Effector memory CD4-positive, alpha-beta T cell (primary cell): ENCODE measurements around the gene PCGF2.

Source experiments
- DNase-seq, 3 donors: peaks; one replicate each; pipeline ENCODE4 v3.0.0-alpha.2; 2020
- H3K27ac ChIP-seq: 2 replicates; pipeline ENCODE4 v1.7.0; 2013; ENCODE audit warnings: mild to moderate bottlenecking, low read length, moderate library complexity; ENCODE audit not compliant: insufficient read depth, poor library complexity, severe bottlenecking
- H3K27me3 ChIP-seq: replicated peaks from 2 replicates; pipeline ENCODE4 v1.7.0; 2013; ENCODE audit warnings: mild to moderate bottlenecking, low read length; ENCODE audit not compliant: insufficient read depth, control insufficient read depth, poor library complexity, severe bottlenecking
- H3K36me3 ChIP-seq: 2 replicates; pipeline ENCODE4 v1.7.0; 2013; ENCODE audit warnings: mild to moderate bottlenecking, low read length, moderate library complexity; ENCODE audit not compliant: control insufficient read depth, insufficient read depth
- H3K4me1 ChIP-seq: 2 replicates; pipeline ENCODE4 v1.7.0; 2013; ENCODE audit warnings: low read length, mild to moderate bottlenecking; ENCODE audit not compliant: control insufficient read depth, insufficient read depth, poor library complexity, severe bottlenecking
- H3K4me3 ChIP-seq: 2 replicates; pipeline ENCODE4 v1.7.0; 2013; ENCODE audit warnings: low read length, low read depth, mild to moderate bottlenecking; ENCODE audit not compliant: insufficient read depth, poor library complexity, severe bottlenecking
- H3K9me3 ChIP-seq: 2 replicates; pipeline ENCODE4 v1.7.0; 2013; ENCODE audit warnings: mild to moderate bottlenecking, low read length, moderate library complexity; ENCODE audit not compliant: control insufficient read depth

The PCGF2 gene

GRCh38 chr17:38745545-38745944 is 2.6 kb downstream of the PCGF2 start:
- H3K36me3 ChIP-seq, result no peaks in the 10 kb centered on the region
- H3K9me3 ChIP-seq, result no peaks in the 10 kb centered on the region
- H3K4me1 ChIP-seq, result peaks cover 35% of the 10 kb centered on the region
- DNase-seq, result no peak
- H3K27ac ChIP-seq, result no peak overlapping the region
- H3K27me3 ChIP-seq, result peaks cover 34% of the 10 kb centered on the region
- H3K4me3 ChIP-seq, result no peak overlapping the region

- no peak for DNase-seq
- Histone ChIP-seq H3K27me3 (peaks cover 16% of the 10 kb centered on the region), H3K36me3 (no peaks in the 10 kb centered on the region), H3K9me3 (no peaks in the 10 kb centered on the region), H3K27ac (no peak overlapping the region), H3K4me3 (no peak overlapping the region), H3K4me1 (peaks cover 16% of the 10 kb centered on the region)
These were observed 4.5 kb downstream of the PCGF2 start for GRCh38 chr17:38743556-38744171.

GRCh38 chr17:38742411-38743308 is 5.5 kb downstream of the PCGF2 start:
- Histone ChIP-seq H3K27me3 (peaks cover 10% of the 10 kb centered on the region), H3K4me1 (peaks cover 8% of the 10 kb centered on the region), H3K4me3 (no peak overlapping the region)

GRCh38 chr17:38741921-38742410 is 6.2 kb downstream of the PCGF2 start:
- no peaks in the 10 kb centered on the region for H3K9me3 ChIP-seq
- no peaks in the 10 kb centered on the region for H3K36me3 ChIP-seq
- no peak overlapping the region for H3K4me3 ChIP-seq
- no peak overlapping the region for H3K27ac ChIP-seq
- peaks cover 1% of the 10 kb centered on the region for H3K4me1 ChIP-seq
- no peak for DNase-seq
- peaks cover 3% of the 10 kb centered on the region for H3K27me3 ChIP-seq

More at GRCh38 chr17:38742411-38743308, 5.5 kb downstream of the PCGF2 start:
- Histone ChIP-seq H3K27ac (no peak overlapping the region), H3K9me3 (no peaks in the 10 kb centered on the region), H3K36me3 (no peaks in the 10 kb centered on the region)
- DNase-seq, result no peak

GRCh38 chr17:38741461-38741860 is 6.7 kb downstream of the PCGF2 start:
- H3K36me3 ChIP-seq, result no peaks in the 10 kb centered on the region
- H3K27me3 ChIP-seq, result no peaks in the 10 kb centered on the region

GRCh38 chr17:38740806-38741205 is 7.3 kb downstream of the PCGF2 start:
- H3K27me3 ChIP-seq, result no peaks in the 10 kb centered on the region
- H3K9me3 ChIP-seq, result no peaks in the 10 kb centered on the region
- no peak overlapping the region for H3K4me3 ChIP-seq
- no peak for DNase-seq
- H3K27ac ChIP-seq, result no peak overlapping the region
- no peaks in the 10 kb centered on the region for H3K4me1 ChIP-seq
- H3K36me3 ChIP-seq, result no peaks in the 10 kb centered on the region

More at GRCh38 chr17:38741461-38741860, 6.7 kb downstream of the PCGF2 start:
- DNase-seq, result no peak
- Histone ChIP-seq H3K4me3 (no peak overlapping the region), H3K9me3 (no peaks in the 10 kb centered on the region), H3K4me1 (no peaks in the 10 kb centered on the region), H3K27ac (no peak overlapping the region)

GRCh38 chr17:38740044-38740443 is 8.1 kb downstream of the PCGF2 start:
- no peak overlapping the region for H3K27ac ChIP-seq
- no peak overlapping the region for H3K4me3 ChIP-seq
- no peaks in the 10 kb centered on the region for H3K36me3 ChIP-seq
- no peaks in the 10 kb centered on the region for H3K27me3 ChIP-seq
- peaks cover 4% of the 10 kb centered on the region for H3K4me1 ChIP-seq
- DNase-seq, result no peak
- no peaks in the 10 kb centered on the region for H3K9me3 ChIP-seq

- H3K27ac ChIP-seq, result no peak overlapping the region
- no peak overlapping the region for H3K4me3 ChIP-seq
- H3K9me3 ChIP-seq, result no peaks in the 10 kb centered on the region
- H3K36me3 ChIP-seq, result no peaks in the 10 kb centered on the region
- H3K27me3 ChIP-seq, result no peaks in the 10 kb centered on the region
- DNase-seq, result no peak
- peaks cover 5% of the 10 kb centered on the region for H3K4me1 ChIP-seq
These were observed 8.8 kb downstream of the PCGF2 start for GRCh38 chr17:38739305-38739704.

GRCh38 chr17:38738686-38739085 is 9.4 kb downstream of the PCGF2 start:
- no peak for DNase-seq
- Histone ChIP-seq H3K4me1 (peaks cover 5% of the 10 kb centered on the region), H3K27ac (no peak overlapping the region), H3K9me3 (no peaks in the 10 kb centered on the region), H3K4me3 (no peak overlapping the region), H3K36me3 (no peaks in the 10 kb centered on the region), H3K27me3 (no peaks in the 10 kb centered on the region)
